Fibroblast of peridontal ligament (primary cell): ENCODE measurements around the gene TXNDC5.

Experiments used
- DNase-seq: peaks from one replicate; pipeline ENCODE4 v3.0.0-alpha.2; 2010; ENCODE audit errors: extremely low read depth

TXNDC5 gene

GRCh38 chr6:7859591-7859990 is 51.0 kb downstream of the TXNDC5 start:
- no peak for DNase-seq

GRCh38 chr6:7851780-7852179 is 58.8 kb downstream of the TXNDC5 start:
- DNase-seq: no peak

- no peak for DNase-seq
Observed at GRCh38 chr6:7848229-7848628, 62.4 kb downstream of the TXNDC5 start.

- DNase-seq: peak; percentile 79
Observed at GRCh38 chr6:7846966-7847818, 63.4 kb downstream of the TXNDC5 start.

GRCh38 chr6:7841781-7842468 is 68.7 kb downstream of the TXNDC5 start:
- DNase-seq: peak; percentile 34

- no peak for DNase-seq
Observed at GRCh38 chr6:7836371-7837026, 74.1 kb downstream of the TXNDC5 start.

GRCh38 chr6:7833751-7834070 is 76.9 kb downstream of the TXNDC5 start:
- DNase-seq: no peak

- no peak for DNase-seq
Observed at GRCh38 chr6:7832904-7833750, 77.5 kb downstream of the TXNDC5 start.
